ENCODE results near the gene HES7.
A peak's percentile ranks its signal among the peaks of the same experiment; 100 is the strongest.

HES7 gene

GRCh38 chr17:8073627-8074484, 50.0 kb downstream of the HES7 start:
- no peaks in the 10 kb centered on the region for H3K79me2 ChIP-seq (ENCODE audit: insufficient read depth, low read length)
- H3K4me1 ChIP-seq (ENCODE audit: insufficient read depth, low read length), result peaks cover 6% of the 10 kb centered on the region
- no peak overlapping the region for H3K27ac ChIP-seq (ENCODE audit: low read length)
- ATAC-seq (ENCODE audit: insufficient read depth, low read depth) (peak; percentile 92), DNase-seq (peak; percentile 75)
- H3K27me3 ChIP-seq (ENCODE audit: insufficient read depth, low read length, poor library complexity), result peaks cover 43% of the 10 kb centered on the region
- TF ChIP-seq CTCF (IDR thresholded peaks at IDR 0.05; ENCODE audit: borderline replicate concordance, extremely low read depth, low read length, poor library complexity, severe bottlenecking) (peak; percentile 92), EZH2 (IDR thresholded peaks at IDR 0.05; ENCODE audit: borderline replicate concordance, low read depth, low read length, severe bottlenecking) (no peak)
- H3K4me3 ChIP-seq (ENCODE audit: low read depth in 1 of 2, low read length in 2 of 2), result no peak overlapping the region
- peak overlapping the region; percentile 10; the same call in 1 of the 2 replicates for H3K4me2 ChIP-seq (ENCODE audit: insufficient read depth, low read length)
- peaks cover 9% of the 10 kb centered on the region for H4K20me1 ChIP-seq (ENCODE audit: insufficient read depth, low read length)
- H2AFZ ChIP-seq (ENCODE audit: low read depth, low read length), result no peak overlapping the region; the same call in 1 of the 2 replicates
- no peak overlapping the region for H3K9ac ChIP-seq (ENCODE audit: low read depth, low read length)
- no peaks in the 10 kb centered on the region for H3K9me3 ChIP-seq (ENCODE audit: insufficient read depth, low read length, severe bottlenecking)
- no peaks in the 10 kb centered on the region for H3K36me3 ChIP-seq (ENCODE audit: insufficient read depth, low read length)

GRCh38 chr17:8072729-8073461, 51.0 kb downstream of the HES7 start:
- no peaks in the 10 kb centered on the region for H3K9me3 ChIP-seq (ENCODE audit: insufficient read depth, low read length, severe bottlenecking)
- H3K4me2 ChIP-seq (ENCODE audit: insufficient read depth, low read length), result no peak overlapping the region
- H3K9ac ChIP-seq (ENCODE audit: low read depth, low read length), result no peak overlapping the region
- no peak overlapping the region for H3K27ac ChIP-seq (ENCODE audit: low read length)
- no peaks in the 10 kb centered on the region for H3K36me3 ChIP-seq (ENCODE audit: insufficient read depth, low read length)
- ATAC-seq (ENCODE audit: insufficient read depth, low read depth) (no peak), DNase-seq (no peak)
- no peak overlapping the region for H3K4me3 ChIP-seq (ENCODE audit: low read depth in 1 of 2, low read length in 2 of 2)
- TF ChIP-seq EZH2 (IDR thresholded peaks at IDR 0.05; ENCODE audit: borderline replicate concordance, low read depth, low read length, severe bottlenecking) (no peak), CTCF (IDR thresholded peaks at IDR 0.05; ENCODE audit: borderline replicate concordance, extremely low read depth, low read length, poor library complexity, severe bottlenecking) (no peak)
- peaks cover 6% of the 10 kb centered on the region for H3K4me1 ChIP-seq (ENCODE audit: insufficient read depth, low read length)
- H3K79me2 ChIP-seq (ENCODE audit: insufficient read depth, low read length), result no peaks in the 10 kb centered on the region
- H4K20me1 ChIP-seq (ENCODE audit: insufficient read depth, low read length), result peaks cover 9% of the 10 kb centered on the region
- H2AFZ ChIP-seq (ENCODE audit: low read depth, low read length), result no peak overlapping the region
- peaks cover 44% of the 10 kb centered on the region for H3K27me3 ChIP-seq (ENCODE audit: insufficient read depth, low read length, poor library complexity)

- TF ChIP-seq EZH2 (IDR thresholded peaks at IDR 0.05; ENCODE audit: borderline replicate concordance, low read depth, low read length, severe bottlenecking), result no peak
- TF ChIP-seq CTCF (IDR thresholded peaks at IDR 0.05; ENCODE audit: borderline replicate concordance, extremely low read depth, low read length, poor library complexity, severe bottlenecking), result no peak
- Histone ChIP-seq H3K36me3 (ENCODE audit: insufficient read depth, low read length) (no peaks in the 10 kb centered on the region), H3K4me1 (ENCODE audit: insufficient read depth, low read length) (peaks cover 6% of the 10 kb centered on the region), H3K4me3 (ENCODE audit: low read depth in 1 of 2, low read length in 2 of 2) (no peak overlapping the region), H4K20me1 (ENCODE audit: insufficient read depth, low read length) (peaks cover 9% of the 10 kb centered on the region), H3K27me3 (ENCODE audit: insufficient read depth, low read length, poor library complexity) (peaks cover 50% of the 10 kb centered on the region), H3K79me2 (ENCODE audit: insufficient read depth, low read length) (no peaks in the 10 kb centered on the region), H3K27ac (ENCODE audit: low read length) (no peak overlapping the region), H3K4me2 (ENCODE audit: insufficient read depth, low read length) (no peak overlapping the region), H3K9me3 (ENCODE audit: insufficient read depth, low read length, severe bottlenecking) (no peaks in the 10 kb centered on the region), H3K9ac (ENCODE audit: low read depth, low read length) (no peak overlapping the region), H2AFZ (ENCODE audit: low read depth, low read length) (no peak overlapping the region)
- DNase-seq (no peak), ATAC-seq (ENCODE audit: insufficient read depth, low read depth) (no peak)
Measured at GRCh38 chr17:8072341-8072728, 51.6 kb downstream of the HES7 start.
